A673 (cell line): ENCODE results near the gene EAF2.

ENCODE experiments used
- EZH2 ChIP-seq: fragments of 200-600 bp; sonication (generic); IDR thresholded peaks from 2 replicates; pipeline ENCODE4 v1.6.1; 2017; ENCODE audit warnings: borderline replicate concordance, low read depth, mild to moderate bottlenecking, mixed read lengths, antibody characterized with exemption, low read length; ENCODE audit not compliant: poor library complexity, severe bottlenecking
- TF ChIP-seq, protein P1 (sequence below): fragments of 300-800, 200-600 bp; sonication (generic); conservative IDR thresholded peaks from 2 replicates; pipeline ENCODE4 v1.5.1; 2017; ENCODE audit warnings: low read depth, mild to moderate bottlenecking, antibody characterized with exemption, low read length, moderate library complexity, mixed read lengths

DNA sequence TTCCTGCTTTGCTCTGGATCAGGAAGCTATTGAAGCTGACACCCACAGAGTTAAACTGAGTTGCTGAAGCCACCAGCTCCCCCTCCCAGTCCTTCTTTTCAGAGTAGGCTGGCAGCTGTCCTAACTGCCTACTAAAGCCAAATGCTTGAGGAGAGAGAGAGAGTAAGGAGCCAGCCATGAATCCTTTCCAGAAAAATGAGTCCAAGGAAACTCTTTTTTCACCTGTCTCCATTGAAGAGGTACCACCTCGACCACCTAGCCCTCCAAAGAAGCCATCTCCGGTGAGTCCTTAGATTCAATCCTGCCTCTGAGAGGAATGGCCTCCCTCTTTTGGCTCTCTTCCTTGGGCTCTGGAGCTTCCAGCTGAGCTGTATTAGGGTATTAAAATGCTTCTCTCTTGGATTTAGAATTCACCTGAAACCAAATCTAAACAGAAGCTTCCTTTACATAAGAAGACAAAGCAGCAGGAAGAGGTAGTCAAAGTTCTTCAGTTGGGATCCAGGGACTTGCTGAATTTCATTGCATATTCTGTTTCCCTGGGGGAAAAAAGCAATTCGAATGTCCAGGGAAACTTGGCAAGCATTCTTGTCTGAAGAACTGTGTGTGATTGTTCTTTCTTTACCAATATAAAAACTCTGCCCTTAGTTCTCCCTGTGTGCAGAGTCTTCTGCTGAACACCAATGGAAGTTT lies 59.4 kb downstream of the EAF2 start, which contains the start of gene SLC15A2:
- TF ChIP-seq, protein P1, sequence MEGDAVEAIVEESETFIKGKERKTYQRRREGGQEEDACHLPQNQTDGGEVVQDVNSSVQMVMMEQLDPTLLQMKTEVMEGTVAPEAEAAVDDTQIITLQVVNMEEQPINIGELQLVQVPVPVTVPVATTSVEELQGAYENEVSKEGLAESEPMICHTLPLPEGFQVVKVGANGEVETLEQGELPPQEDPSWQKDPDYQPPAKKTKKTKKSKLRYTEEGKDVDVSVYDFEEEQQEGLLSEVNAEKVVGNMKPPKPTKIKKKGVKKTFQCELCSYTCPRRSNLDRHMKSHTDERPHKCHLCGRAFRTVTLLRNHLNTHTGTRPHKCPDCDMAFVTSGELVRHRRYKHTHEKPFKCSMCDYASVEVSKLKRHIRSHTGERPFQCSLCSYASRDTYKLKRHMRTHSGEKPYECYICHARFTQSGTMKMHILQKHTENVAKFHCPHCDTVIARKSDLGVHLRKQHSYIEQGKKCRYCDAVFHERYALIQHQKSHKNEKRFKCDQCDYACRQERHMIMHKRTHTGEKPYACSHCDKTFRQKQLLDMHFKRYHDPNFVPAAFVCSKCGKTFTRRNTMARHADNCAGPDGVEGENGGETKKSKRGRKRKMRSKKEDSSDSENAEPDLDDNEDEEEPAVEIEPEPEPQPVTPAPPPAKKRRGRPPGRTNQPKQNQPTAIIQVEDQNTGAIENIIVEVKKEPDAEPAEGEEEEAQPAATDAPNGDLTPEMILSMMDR = no peak
- no peak for TF ChIP-seq EZH2
